ENCODE results near the gene GATA2. TPM values are rescaled to one million over a fixed set of nuclear protein-coding genes. Genes with fewer than 3 reads are reported as not detected.

GATA2 gene
- total RNA-seq, result 1 to 10 TPM; 2.6 to 6.0 TPM
- long read RNA-seq, partial matches to known transcripts, result 2 of 2 reads
- long read RNA-seq, other reads (novel, unspliced or antisense), result 0 of 2 reads

GRCh38 chr3:128492671-128493569, at the start of gene GATA2:
GATA2 (minus strand) TSS chr3:128493201; CDS start chr3:128487031, 6,170 bp downstream.
- DNase-seq (no peak), ATAC-seq (peak; percentile 32)
- intact Hi-C loops (cut with DNase I, micrococcal nuclease), result loop anchor here in 1 of 2 donors (10.0 kb wide), 1 partner anchor 398 kb away; no protein-coding TSS in a partner anchor

GRCh38 chr3:128541246-128541645, 48.2 kb upstream of the GATA2 start:
- no peak for ATAC-seq
- DNase-seq, result no peak
- intact Hi-C loops (cut with DNase I, micrococcal nuclease), result no loop called here

GRCh38 chr3:128539376-128539775, 46.4 kb upstream of the GATA2 start:
- DNase-seq (no peak), ATAC-seq (no peak)
- intact Hi-C loops (cut with DNase I, micrococcal nuclease), result no loop called here

- ATAC-seq (no peak), DNase-seq (no peak)
- intact Hi-C loops (cut with DNase I, micrococcal nuclease), result no loop called here
Observed at GRCh38 chr3:128537091-128537703, 44.2 kb upstream of the GATA2 start.

GRCh38 chr3:128532012-128532983, 39.3 kb upstream of the GATA2 start:
- no peak for DNase-seq
- intact Hi-C loops (cut with DNase I, micrococcal nuclease), result no loop called here
- ATAC-seq, result no peak

GRCh38 chr3:128524374-128525299, 31.6 kb upstream of the GATA2 start:
- ATAC-seq, result no peak

GRCh38 chr3:128523591-128523990, 30.6 kb upstream of the GATA2 start:
- DNase-seq (no peak), ATAC-seq (no peak)
- intact Hi-C loops (cut with DNase I, micrococcal nuclease), result no loop called here

More at GRCh38 chr3:128524374-128525299, 31.6 kb upstream of the GATA2 start:
- intact Hi-C loops (cut with DNase I, micrococcal nuclease), result no loop called here
- no peak for DNase-seq

GRCh38 chr3:128521715-128522114, 28.7 kb upstream of the GATA2 start:
- no peak for ATAC-seq
- intact Hi-C loops (cut with DNase I, micrococcal nuclease), result no loop called here
- no peak for DNase-seq

GRCh38 chr3:128518587-128519490, 25.8 kb upstream of the GATA2 start:
- ATAC-seq (no peak), DNase-seq (no peak)
- intact Hi-C loops (cut with DNase I, micrococcal nuclease), result no loop called here

GRCh38 chr3:128517648-128518047, 24.6 kb upstream of the GATA2 start:
- DNase-seq (no peak), ATAC-seq (no peak)
- intact Hi-C loops (cut with DNase I, micrococcal nuclease), result no loop called here

- ATAC-seq, result no peak
- no peak for DNase-seq
- intact Hi-C loops (cut with DNase I, micrococcal nuclease), result no loop called here
Observed at GRCh38 chr3:128515967-128516366, 23.0 kb upstream of the GATA2 start.

- DNase-seq, result no peak
Observed at GRCh38 chr3:128508852-128509251, 15.9 kb upstream of the GATA2 start.

GRCh38 chr3:128506754-128507153, 13.8 kb upstream of the GATA2 start:
- intact Hi-C loops (cut with DNase I, micrococcal nuclease), result no loop called here
- ATAC-seq (no peak), DNase-seq (no peak)

More at GRCh38 chr3:128508852-128509251, 15.9 kb upstream of the GATA2 start:
- intact Hi-C loops (cut with DNase I, micrococcal nuclease), result no loop called here
- ATAC-seq, result no peak

- intact Hi-C loops (cut with DNase I, micrococcal nuclease), result no loop called here
- DNase-seq (no peak), ATAC-seq (no peak)
Observed at GRCh38 chr3:128505771-128506170, 12.8 kb upstream of the GATA2 start.

GRCh38 chr3:128504963-128505730, 12.1 kb upstream of the GATA2 start:
- DNase-seq, result no peak
- ATAC-seq, result no peak
- intact Hi-C loops (cut with DNase I, micrococcal nuclease), result no loop called here

- intact Hi-C loops (cut with DNase I, micrococcal nuclease), result no loop called here
- no peak for DNase-seq
- ATAC-seq, result no peak
Observed at GRCh38 chr3:128504533-128504915, 11.5 kb upstream of the GATA2 start.

All from left colon (tissue), 2 donors.